Astrocyte of the spinal cord (primary cell): ENCODE results near the gene NOX4.

Experiments used
- DNase-seq: peaks from one replicate; pipeline ENCODE4 v3.0.0; 2011; ENCODE audit warnings: low read depth, low spot score
- H3K4me3 ChIP-seq: 2 replicates; pipeline ENCODE4 v1.5.1; 2011; ENCODE audit warnings: low read depth, mild to moderate bottlenecking, low read length, moderate library complexity
- CTCF ChIP-seq: IDR thresholded peaks from 2 replicates; pipeline ENCODE4 v1.5.1; 2012; ENCODE audit warnings: low read depth, mild to moderate bottlenecking, low read length, inconsistent platforms
- in situ Hi-C: cut with HindIII; loops from 2 replicates; pipeline ENCODE4 v1.10.0; 2017; ENCODE audit warnings: low sequenced_read_pairs

The NOX4 gene

GRCh38 chr11:89447845-89448244 lies 43.3 kb downstream of the NOX4 start:
- no peak overlapping the region for H3K4me3 ChIP-seq
- in situ Hi-C loops: no loop called here
- no peak for DNase-seq
- no peak for TF ChIP-seq CTCF

- H3K4me3 ChIP-seq: no peak overlapping the region
- peak; percentile 40 for DNase-seq
- no peak for TF ChIP-seq CTCF
- in situ Hi-C loops: no loop called here
Observed at GRCh38 chr11:89443361-89444322, 47.5 kb downstream of the NOX4 start.

GRCh38 chr11:89442801-89443200 lies 48.4 kb downstream of the NOX4 start:
- DNase-seq: no peak
- no peak for TF ChIP-seq CTCF
- no peak overlapping the region for H3K4me3 ChIP-seq
- in situ Hi-C loops: no loop called here

GRCh38 chr11:89441606-89442005 lies 49.6 kb downstream of the NOX4 start:
- H3K4me3 ChIP-seq: no peak overlapping the region
- TF ChIP-seq CTCF: no peak
- no peak for DNase-seq
- in situ Hi-C loops: no loop called here

- H3K4me3 ChIP-seq: no peak overlapping the region
- DNase-seq: no peak
- in situ Hi-C loops: no loop called here
- no peak for TF ChIP-seq CTCF
Observed at GRCh38 chr11:89437317-89437716, 53.9 kb downstream of the NOX4 start.

GRCh38 chr11:89436071-89436470 lies 55.1 kb downstream of the NOX4 start:
- TF ChIP-seq CTCF: no peak
- in situ Hi-C loops: no loop called here
- no peak overlapping the region for H3K4me3 ChIP-seq
- peak; percentile 23 for DNase-seq
